Panc1 (cell line): Measurements from ENCODE around the gene MYO5B. TPM values are rescaled to one million over a fixed set of nuclear protein-coding genes. Genes with fewer than 3 reads are reported as not detected.

Experiments
- ATAC-seq: fragments of 200-7000 bp; cut with Tn5 transposase; 2 replicates; pipeline ENCODE4 v1.9.1; 2020; ENCODE audit warnings: mild to moderate bottlenecking, moderate library complexity
- BruUV-seq: library from RNA; stranded (reverse); fragments of 400-500 nt; replicated peaks from 2 replicates; lab custom pipeline; 2021; lab: Mats Ljungman, UMichigan
- CTCF ChIA-PET: fragments of 300-600 bp; sonication (Branson Sonifier 250); formaldehyde crosslinking; loops from one replicate; lab custom pipeline; 2022; ENCODE audit warnings: antibody characterized with exemption; lab: Charles Lee
- POLR2A ChIA-PET: fragments of 300-600 bp; sonication (Branson Sonifier 250); formaldehyde crosslinking; loops from one replicate; lab custom pipeline; 2022; ENCODE audit warnings: antibody characterized with exemption; lab: Charles Lee
- DNase-seq: peaks from one replicate; pipeline ENCODE4 v3.0.0-alpha.2; 2010; ENCODE audit warnings: low read depth, low spot score
- H3K27ac ChIP-seq: 2 replicates; pipeline ENCODE4 v1.5.1; 2011; ENCODE audit warnings: mild to moderate bottlenecking, low read length, inconsistent platforms
- H3K27me3 ChIP-seq: fragments of 200-500 bp; sonication (Bioruptor generic); 2 replicates; pipeline ENCODE4 v1.6.0; 2014; ENCODE audit warnings: low read length, inconsistent platforms; ENCODE audit not compliant: control insufficient read depth, insufficient read depth
- H3K36me3 ChIP-seq: fragments of 200-500 bp; sonication (Bioruptor generic); 2 replicates; pipeline ENCODE4 v1.5.1; 2014; ENCODE audit warnings: inconsistent platforms, mild to moderate bottlenecking, low read length, moderate library complexity; ENCODE audit not compliant: control insufficient read depth, insufficient read depth
- H3K4me1 ChIP-seq: 2 replicates; pipeline ENCODE4 v1.5.1; 2011; ENCODE audit warnings: inconsistent platforms, mild to moderate bottlenecking, low read length, moderate library complexity; ENCODE audit not compliant: control insufficient read depth, insufficient read depth
- H3K4me3 ChIP-seq, 2 experiments: 2 replicates each; pipeline ENCODE4 v1.5.1; 2011 to 2012; ENCODE audit warnings: low read depth in 2 of 2, low read length in 2 of 2, mild to moderate bottlenecking in 2 of 2, inconsistent platforms in 1 of 2, moderate library complexity in 1 of 2
- H3K9me3 ChIP-seq: fragments of 200-500 bp; sonication (Bioruptor generic); 2 replicates; pipeline ENCODE4 v1.5.1; 2014; ENCODE audit warnings: low read depth, mild to moderate bottlenecking, inconsistent platforms, low read length, moderate library complexity; ENCODE audit not compliant: control insufficient read depth, insufficient read depth
- POLR2AphosphoS5 ChIP-seq: IDR thresholded peaks from 2 replicates; pipeline ENCODE4 v1.6.1; 2012; ENCODE audit warnings: mild to moderate bottlenecking, low read depth, low read length, moderate library complexity
- SIN3A ChIP-seq: IDR thresholded peaks from 2 replicates; pipeline ENCODE4 v1.6.1; 2012; ENCODE audit warnings: low read depth, mild to moderate bottlenecking, low read length, moderate library complexity, borderline replicate concordance; ENCODE audit not compliant: insufficient read depth
- TCF7L2 ChIP-seq: IDR thresholded peaks from 2 replicates; pipeline ENCODE4 v1.6.1; 2011; ENCODE audit warnings: mild to moderate bottlenecking, low read depth, low read length, inconsistent platforms
- in situ Hi-C: cut with HindIII; loops from 2 replicates; pipeline ENCODE4 v1.10.0; 2016; ENCODE audit warnings: low sequenced_read_pairs, low pct_unique_long_range_greater_than_20kb
- intact Hi-C: fragments of 100-400 bp; cut with micrococcal nuclease; formaldehyde crosslinking; loops from one replicate; pipeline ENCODE4 v1.10.0; 2022; ENCODE audit not compliant: unreplicated experiment
- total RNA-seq: library from RNA; stranded (reverse); gene quantifications from one replicate; pipeline ENCODE4 v1.2.1, GENCODE V29; 2021; ENCODE audit not compliant: unreplicated experiment
- TF ChIP-seq, protein P1 (sequence below), 2 experiments: IDR thresholded peaks; 2 replicates each; pipeline ENCODE4 v1.6.1; 2011 to 2012; ENCODE audit warnings: low read depth in 2 of 2, control low read depth in 1 of 2, low read length in 1 of 2, mild to moderate bottlenecking in 1 of 2, moderate library complexity in 1 of 2; ENCODE audit not compliant: insufficient read depth in 1 of 2
- TF ChIP-seq, protein P2 (sequence below): fragments of 450-650 bp; IDR thresholded peaks from 2 replicates; pipeline ENCODE4 v1.5.1; 2017; ENCODE audit warnings: mild to moderate bottlenecking

The MYO5B gene
- total RNA-seq, 1 experiment from 2014 or later: 0.31 TPM

- intact Hi-C loops (no loop called here), in situ Hi-C loops (no loop called here)
- Histone ChIP-seq H3K4me3 (no peak overlapping the region), H3K27ac (no peak overlapping the region), H3K9me3 (no peaks in the 10 kb centered on the region), H3K36me3 (no peaks in the 10 kb centered on the region), H3K27me3 (no peaks in the 10 kb centered on the region), H3K4me1 (no peaks in the 10 kb centered on the region)
- DNase-seq: no peak
- POLR2A ChIA-PET: interaction anchor here (0.7 kb wide), 1 partner anchor 396 kb away, joined by 9 read pairs; no protein-coding TSS in a partner anchor
- CTCF ChIA-PET: no interaction called here
- ATAC-seq: no peak
- TF ChIP-seq, protein P1, sequence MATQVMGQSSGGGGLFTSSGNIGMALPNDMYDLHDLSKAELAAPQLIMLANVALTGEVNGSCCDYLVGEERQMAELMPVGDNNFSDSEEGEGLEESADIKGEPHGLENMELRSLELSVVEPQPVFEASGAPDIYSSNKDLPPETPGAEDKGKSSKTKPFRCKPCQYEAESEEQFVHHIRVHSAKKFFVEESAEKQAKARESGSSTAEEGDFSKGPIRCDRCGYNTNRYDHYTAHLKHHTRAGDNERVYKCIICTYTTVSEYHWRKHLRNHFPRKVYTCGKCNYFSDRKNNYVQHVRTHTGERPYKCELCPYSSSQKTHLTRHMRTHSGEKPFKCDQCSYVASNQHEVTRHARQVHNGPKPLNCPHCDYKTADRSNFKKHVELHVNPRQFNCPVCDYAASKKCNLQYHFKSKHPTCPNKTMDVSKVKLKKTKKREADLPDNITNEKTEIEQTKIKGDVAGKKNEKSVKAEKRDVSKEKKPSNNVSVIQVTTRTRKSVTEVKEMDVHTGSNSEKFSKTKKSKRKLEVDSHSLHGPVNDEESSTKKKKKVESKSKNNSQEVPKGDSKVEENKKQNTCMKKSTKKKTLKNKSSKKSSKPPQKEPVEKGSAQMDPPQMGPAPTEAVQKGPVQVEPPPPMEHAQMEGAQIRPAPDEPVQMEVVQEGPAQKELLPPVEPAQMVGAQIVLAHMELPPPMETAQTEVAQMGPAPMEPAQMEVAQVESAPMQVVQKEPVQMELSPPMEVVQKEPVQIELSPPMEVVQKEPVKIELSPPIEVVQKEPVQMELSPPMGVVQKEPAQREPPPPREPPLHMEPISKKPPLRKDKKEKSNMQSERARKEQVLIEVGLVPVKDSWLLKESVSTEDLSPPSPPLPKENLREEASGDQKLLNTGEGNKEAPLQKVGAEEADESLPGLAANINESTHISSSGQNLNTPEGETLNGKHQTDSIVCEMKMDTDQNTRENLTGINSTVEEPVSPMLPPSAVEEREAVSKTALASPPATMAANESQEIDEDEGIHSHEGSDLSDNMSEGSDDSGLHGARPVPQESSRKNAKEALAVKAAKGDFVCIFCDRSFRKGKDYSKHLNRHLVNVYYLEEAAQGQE (IDR thresholded peaks at IDR 0.05; ENCODE audit: insufficient read depth in 1 of 2, low read depth in 2 of 2, low read length in 1 of 2): no peak
- TF ChIP-seq, protein P2, sequence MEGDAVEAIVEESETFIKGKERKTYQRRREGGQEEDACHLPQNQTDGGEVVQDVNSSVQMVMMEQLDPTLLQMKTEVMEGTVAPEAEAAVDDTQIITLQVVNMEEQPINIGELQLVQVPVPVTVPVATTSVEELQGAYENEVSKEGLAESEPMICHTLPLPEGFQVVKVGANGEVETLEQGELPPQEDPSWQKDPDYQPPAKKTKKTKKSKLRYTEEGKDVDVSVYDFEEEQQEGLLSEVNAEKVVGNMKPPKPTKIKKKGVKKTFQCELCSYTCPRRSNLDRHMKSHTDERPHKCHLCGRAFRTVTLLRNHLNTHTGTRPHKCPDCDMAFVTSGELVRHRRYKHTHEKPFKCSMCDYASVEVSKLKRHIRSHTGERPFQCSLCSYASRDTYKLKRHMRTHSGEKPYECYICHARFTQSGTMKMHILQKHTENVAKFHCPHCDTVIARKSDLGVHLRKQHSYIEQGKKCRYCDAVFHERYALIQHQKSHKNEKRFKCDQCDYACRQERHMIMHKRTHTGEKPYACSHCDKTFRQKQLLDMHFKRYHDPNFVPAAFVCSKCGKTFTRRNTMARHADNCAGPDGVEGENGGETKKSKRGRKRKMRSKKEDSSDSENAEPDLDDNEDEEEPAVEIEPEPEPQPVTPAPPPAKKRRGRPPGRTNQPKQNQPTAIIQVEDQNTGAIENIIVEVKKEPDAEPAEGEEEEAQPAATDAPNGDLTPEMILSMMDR: no peak
- no TSS peak for BruUV-seq
These were observed 352.3 kb downstream of the MYO5B start for GRCh38 chr18:49842656-49843055.

GRCh38 chr18:49841236-49842217 is 353.4 kb downstream of the MYO5B start:
- CTCF ChIA-PET: interaction anchor here (0.7 kb wide), 1 partner anchor 113 kb away, joined by 10 read pairs; no protein-coding TSS in a partner anchor
- intact Hi-C loops: no loop called here
- BruUV-seq: no TSS peak
- POLR2A ChIA-PET: interaction anchor here (0.7 kb wide), 1 partner anchor 395 kb away, joined by 9 read pairs; no protein-coding TSS in a partner anchor
- ATAC-seq (no peak), DNase-seq (no peak)
- Histone ChIP-seq H3K36me3 (no peaks in the 10 kb centered on the region), H3K9me3 (no peaks in the 10 kb centered on the region), H3K4me3 (no peak overlapping the region), H3K27me3 (no peaks in the 10 kb centered on the region), H3K4me1 (no peaks in the 10 kb centered on the region), H3K27ac (no peak overlapping the region)
- in situ Hi-C loops: no loop called here
- TF ChIP-seq TCF7L2 (no peak), POLR2AphosphoS5 (no peak), SIN3A (no peak)
- TF ChIP-seq, protein P1 (IDR thresholded peaks at IDR 0.05; ENCODE audit: insufficient read depth in 1 of 2, low read depth in 2 of 2, low read length in 1 of 2): no peak
- TF ChIP-seq, protein P2: no peak
